Activated naive CD8-positive, alpha-beta T cell treated with anti-CD3 and anti-CD28 coated beads, Interleukin-2, amount 50 U/mL, for 16 hours (primary cell): ENCODE results near the gene ASTL.

Experiments used
- DNase-seq: peaks from one replicate; pipeline ENCODE4 v3.0.0-alpha.2; 2020; ENCODE audit warnings: low read depth, low spot score

The ASTL gene

DNA sequence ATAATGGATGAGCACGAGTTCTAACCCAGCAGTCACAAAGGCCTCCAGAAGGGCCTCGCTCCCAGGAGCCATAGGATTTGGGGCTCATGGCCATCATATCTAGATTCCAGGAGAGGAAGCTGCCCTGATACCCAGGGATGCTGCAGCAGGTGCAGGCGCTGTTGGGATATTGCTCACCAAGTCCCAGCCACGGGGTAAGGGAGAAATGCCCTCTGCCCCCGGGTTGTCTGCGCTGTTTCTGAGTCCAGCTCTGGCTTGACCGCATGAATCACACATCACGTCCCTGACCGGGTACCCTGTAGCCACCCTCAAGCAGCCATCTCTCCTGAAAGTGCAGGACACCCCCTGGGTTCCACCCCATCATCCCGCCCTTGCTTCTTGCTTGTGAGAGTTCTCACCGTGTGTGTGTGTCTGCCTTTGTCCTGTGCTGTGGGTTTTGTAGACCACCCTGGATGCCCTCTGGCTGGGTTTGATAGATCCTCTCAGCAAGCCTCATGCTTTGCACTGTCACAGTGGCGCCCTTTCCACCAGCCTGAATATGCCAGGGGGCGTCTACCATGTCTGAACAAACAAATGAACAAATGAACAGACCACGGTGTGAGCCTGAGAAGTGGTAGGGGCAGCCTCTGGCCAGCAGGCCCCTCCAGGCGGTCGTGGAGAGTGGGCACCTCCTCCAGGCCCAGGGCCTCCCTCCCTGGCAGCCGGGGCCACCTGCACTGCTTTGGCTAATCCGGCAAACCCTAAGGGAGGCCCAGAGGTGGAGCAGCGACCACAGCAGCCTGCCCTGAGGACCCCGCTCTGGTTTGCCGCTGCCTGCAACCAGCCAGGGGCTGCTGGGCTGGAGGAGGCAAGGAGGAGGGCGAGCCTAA, 54.1 kb downstream of the ASTL start:
- no peak for DNase-seq

- DNase-seq, result no peak
These were observed 55.0 kb downstream of the ASTL start for GRCh38 chr2:96083064-96083939.

- no peak for DNase-seq
These were observed 55.9 kb downstream of the ASTL start for GRCh38 chr2:96082211-96083063.

- DNase-seq, result no peak
These were observed 57.3 kb downstream of the ASTL start for GRCh38 chr2:96081042-96081441.

DNA sequence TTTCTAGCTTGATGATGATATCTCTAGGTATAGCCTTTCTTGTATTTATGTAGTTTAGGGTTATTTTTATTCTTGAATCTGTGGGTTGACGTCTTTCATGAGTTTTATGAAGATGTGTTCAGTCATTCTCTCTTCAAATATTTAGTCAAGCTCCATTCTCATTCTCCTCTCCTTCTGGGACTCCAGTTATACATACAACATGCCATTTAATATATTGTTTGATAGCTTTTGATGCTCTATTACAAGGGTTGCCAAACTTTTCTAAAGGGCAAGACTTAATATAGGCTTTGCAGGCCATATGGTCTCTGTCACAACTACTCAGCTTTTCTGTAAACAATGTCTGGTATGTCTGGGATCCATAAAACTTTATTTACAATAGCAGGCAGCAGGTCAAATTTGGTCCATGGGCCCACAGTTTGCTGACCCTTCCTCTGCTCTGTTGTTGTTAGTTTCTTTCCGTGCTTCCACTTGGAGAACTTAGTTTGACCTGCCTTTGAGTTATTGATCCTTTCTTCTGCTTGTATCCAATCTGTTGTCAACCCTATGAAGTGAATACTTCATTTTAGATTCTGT, 63.0 kb downstream of the ASTL start:
- DNase-seq, result no peak

- no peak for DNase-seq
These were observed 64.1 kb downstream of the ASTL start for GRCh38 chr2:96074156-96074555.

DNA sequence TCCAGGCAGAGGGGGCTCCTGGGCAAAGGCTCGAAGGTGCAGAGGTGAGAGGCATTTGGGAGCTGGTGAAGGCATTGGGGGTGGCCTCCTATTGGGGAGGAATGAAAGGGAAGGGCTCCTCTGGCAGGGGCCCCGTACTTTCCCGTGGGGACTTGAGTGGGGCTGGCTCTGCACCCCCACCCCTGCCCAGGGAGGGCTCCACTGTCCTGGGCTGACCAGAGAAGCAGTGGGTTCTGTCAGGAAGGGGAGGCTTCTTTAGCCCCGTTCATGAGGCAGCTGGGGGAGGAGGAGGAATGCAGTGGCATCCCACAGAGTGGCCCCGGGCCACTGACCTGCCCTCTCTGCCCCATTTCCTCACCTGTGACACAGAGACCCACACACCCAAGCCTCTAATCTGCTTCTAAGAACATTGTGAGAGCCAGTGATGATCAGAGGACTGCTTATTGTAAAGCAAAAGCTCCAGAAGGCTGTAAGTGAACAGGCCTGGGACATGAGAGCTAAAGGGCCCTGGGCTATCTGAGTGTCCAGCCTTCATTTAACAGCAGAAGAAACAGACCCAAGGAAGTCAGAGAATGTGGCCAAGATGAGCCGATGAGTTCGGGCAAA, 65.0 kb downstream of the ASTL start:
- no peak for DNase-seq
